Liver (tissue), 9 donors: Measurements from ENCODE around the gene PLA2G3. TPM values are rescaled to one million over a fixed set of nuclear protein-coding genes. Genes with fewer than 3 reads are reported as not detected.

ENCODE experiments used
- DNase-seq: peaks from one replicate; pipeline ENCODE4 v3.0.0-alpha.2; 2017; ENCODE audit warnings: low spot score
- H3K27ac ChIP-seq, 2 donors: one replicate each; pipeline ENCODE4 v1.7.0; 2013; ENCODE audit warnings: inconsistent platforms in 2 of 2, low read length in 2 of 2, control low read depth in 1 of 2, low read depth in 1 of 2, mild to moderate bottlenecking in 1 of 2
- H3K27me3 ChIP-seq, 4 donors: one replicate each; pipeline versions ENCODE4 v1.6.1 to v1.7.0; 2013; ENCODE audit warnings: low read length in 3 of 4, inconsistent platforms in 1 of 4, mild to moderate bottlenecking in 1 of 4, moderate library complexity in 1 of 4; ENCODE audit not compliant: control insufficient read depth in 4 of 4, insufficient read depth in 4 of 4
- H3K36me3 ChIP-seq, 4 donors: one replicate each; pipeline versions ENCODE4 v1.6.1 to v1.7.0; 2013; ENCODE audit warnings: low read length in 3 of 4, mild to moderate bottlenecking in 3 of 4, low read depth in 1 of 4, moderate library complexity in 1 of 4; ENCODE audit not compliant: control insufficient read depth in 4 of 4, insufficient read depth in 3 of 4
- H3K4me1 ChIP-seq, 4 donors: one replicate each; pipeline versions ENCODE4 v1.6.1 to v1.7.0; 2013; ENCODE audit warnings: low read length in 3 of 4, mild to moderate bottlenecking in 3 of 4, moderate library complexity in 1 of 4; ENCODE audit not compliant: control insufficient read depth in 4 of 4, insufficient read depth in 4 of 4
- H3K4me3 ChIP-seq, 3 donors: one replicate each; pipeline versions ENCODE4 v1.6.1 to v1.7.0; 2013; ENCODE audit warnings: low read length in 3 of 3, control low read depth in 1 of 3, low read depth in 1 of 3, mild to moderate bottlenecking in 1 of 3
- H3K9ac ChIP-seq, 2 donors: one replicate each; pipeline ENCODE4 v1.7.0; 2013; ENCODE audit warnings: low read length in 2 of 2, mild to moderate bottlenecking in 2 of 2, moderate library complexity in 2 of 2, control low read depth in 1 of 2, low read depth in 1 of 2
- H3K9me3 ChIP-seq, 4 donors: one replicate each; pipeline versions ENCODE4 v1.6.1 to v1.7.0; 2013; ENCODE audit warnings: low read length in 3 of 4; ENCODE audit not compliant: control insufficient read depth in 4 of 4
- FOXA1 ChIP-seq: IDR thresholded peaks from 2 replicates; pipeline ENCODE4 v1.6.1; 2016; ENCODE audit warnings: antibody characterized with exemption
- FOXA2 ChIP-seq: IDR thresholded peaks from 2 replicates; pipeline ENCODE4 v1.6.1; 2016; ENCODE audit warnings: antibody characterized with exemption
- GABPA ChIP-seq, 2 donors: IDR thresholded peaks in 1 of 2; conservative IDR thresholded peaks in 1 of 2; 2 replicates each; pipeline ENCODE4 v1.6.1; 2016; ENCODE audit warnings: antibody characterized with exemption in 2 of 2, mild to moderate bottlenecking in 1 of 2, moderate library complexity in 1 of 2
- HNF4G ChIP-seq: IDR thresholded peaks from 2 replicates; pipeline ENCODE4 v1.6.1; 2016; ENCODE audit warnings: antibody characterized with exemption
- JUND ChIP-seq, 2 donors: IDR thresholded peaks; 2 replicates each; pipeline ENCODE4 v1.6.1; 2016; ENCODE audit warnings: antibody characterized with exemption in 2 of 2
- NR2F2 ChIP-seq: IDR thresholded peaks from 2 replicates; pipeline ENCODE4 v1.6.1; 2016; ENCODE audit warnings: antibody characterized with exemption
- RAD21 ChIP-seq, 2 donors: IDR thresholded peaks; 2 replicates each; pipeline ENCODE4 v1.6.1; 2016; ENCODE audit warnings: antibody characterized with exemption in 2 of 2, mild to moderate bottlenecking in 2 of 2
- RXRA ChIP-seq, 2 donors: IDR thresholded peaks; 2 replicates each; pipeline ENCODE4 v1.6.1; 2017 to 2018; ENCODE audit warnings: antibody characterized with exemption in 2 of 2, mild to moderate bottlenecking in 1 of 2
- SP1 ChIP-seq: IDR thresholded peaks from 2 replicates; pipeline ENCODE4 v1.6.1; 2018; ENCODE audit warnings: antibody characterized with exemption, mild to moderate bottlenecking
- YY1 ChIP-seq: IDR thresholded peaks from 2 replicates; pipeline ENCODE4 v1.6.1; 2016; ENCODE audit warnings: antibody characterized with exemption, mild to moderate bottlenecking
- WGBS: extraction: QIAGEN DNeasy Blood & Tissue Kit; methylation state at CpG from one replicate; pipeline ENCODE4 v1.1.7; 2013; 5-methylcytosine and 5-hydroxymethylcytosine counted together
- polyA plus RNA-seq, 2 donors: library from polyadenylated mRNA; stranded (reverse) in 1 of 2; unstranded in 1 of 2; fragments of 200-250 nt in 1 of 2; fragments of >200 nt in 1 of 2; fragmentation: Nextera tagmentation in 1 of 2; extraction: Ambion mirVana in 1 of 2; gene quantifications; one replicate each; pipeline versions ENCODE4 v1.2.1 to v1.2.3, GENCODE V29; 2013 to 2015
- total RNA-seq, 2 donors: library from RNA; depleted of rRNA; stranded (reverse); fragments of >200 nt; gene quantifications; one replicate each; pipeline ENCODE4 v1.2.3, GENCODE V29; 2014
- TF ChIP-seq, protein P1 (sequence below): IDR thresholded peaks from 2 replicates; pipeline ENCODE4 v1.6.1; 2016; ENCODE audit warnings: antibody characterized with exemption, mild to moderate bottlenecking
- TF ChIP-seq, protein P2 (sequence below): IDR thresholded peaks from 2 replicates; pipeline ENCODE4 v1.6.1; 2016; ENCODE audit warnings: antibody characterized with exemption
- TF ChIP-seq, protein P3 (sequence below): IDR thresholded peaks from 2 replicates; pipeline ENCODE4 v1.6.1; 2016; ENCODE audit warnings: antibody characterized with exemption
- TF ChIP-seq, protein P4 (sequence below): IDR thresholded peaks from 2 replicates; pipeline ENCODE4 v1.6.1; 2016; ENCODE audit warnings: antibody characterized with exemption
- donor health status: healthy.
- donor health status: healthy.
- donor health status: healthy.
- donor health status: healthy.
- donor health status: healthy.

Gene PLA2G3
- total and polyA plus RNA-seq, 4 donors, result not detected

DNA sequence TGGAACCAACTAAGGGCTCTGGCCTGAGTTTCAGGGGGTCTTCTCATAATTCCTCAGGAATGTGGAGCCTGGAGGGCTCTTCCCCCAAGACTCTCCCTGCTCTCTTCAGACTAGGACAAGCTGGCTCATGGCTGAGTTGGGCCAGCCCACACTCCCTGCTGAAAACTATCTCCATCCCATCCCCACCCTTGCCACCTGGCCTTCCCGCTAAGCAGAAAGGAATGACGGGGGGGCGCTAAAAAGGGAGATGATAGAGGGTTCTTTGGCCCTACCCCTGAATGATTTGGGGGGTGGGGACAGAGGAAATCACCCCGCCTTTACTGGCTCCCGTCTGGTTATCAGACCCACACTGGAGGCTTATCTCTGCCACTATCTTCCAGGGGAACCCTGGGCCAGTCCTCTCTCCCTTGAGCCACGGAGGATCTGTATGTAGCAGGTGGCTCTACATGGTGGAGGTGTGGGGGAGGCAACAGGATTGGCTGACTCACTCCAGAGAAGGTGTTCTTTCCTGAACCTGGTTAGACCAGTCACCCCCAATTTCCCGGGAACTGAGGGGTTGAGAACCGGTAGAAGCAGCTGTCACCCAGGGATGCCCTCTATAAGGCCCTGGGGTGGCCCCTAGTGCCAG is 53.5 kb downstream of the PLA2G3 start:
- DNase-seq, result peak; percentile 36
- H3K27ac ChIP-seq, result no peak overlapping the region
- H3K4me1 ChIP-seq, result peaks cover 0 to 16% (median 9%) of the 10 kb centered on the region in 4 donors
- WGBS, result 85% methylated on average over 8 of the region's 8 CpGs
- H3K27me3 ChIP-seq, result no peaks in the 10 kb centered on the region
- H3K9me3 ChIP-seq, result no peaks in the 10 kb centered on the region
- TF ChIP-seq SP1 (no peak), HNF4G (no peak), RXRA (IDR thresholded peaks at IDR 0.05) (no peak)
- no peak overlapping the region for H3K4me3 ChIP-seq
- H3K9ac ChIP-seq, result no peak overlapping the region
- H3K36me3 ChIP-seq, result peaks cover 0 to 3% (median 1%) of the 10 kb centered on the region in 4 donors

GRCh38 chr22:31085928-31086327 is 54.4 kb downstream of the PLA2G3 start:
- no peak overlapping the region for H3K9ac ChIP-seq
- H3K27me3 ChIP-seq, result no peaks in the 10 kb centered on the region
- DNase-seq, result peak; percentile 27
- WGBS, result 85% methylated on average over 3 of the region's 3 CpGs
- peaks cover 3 to 25% (median 13%) of the 10 kb centered on the region in 4 donors for H3K4me1 ChIP-seq
- peak overlapping the region in 1 of 2 donors; percentile 82 for H3K27ac ChIP-seq
- no peaks in the 10 kb centered on the region for H3K36me3 ChIP-seq
- TF ChIP-seq NR2F2, result no peak
- no peak for TF ChIP-seq RAD21 (IDR thresholded peaks at IDR 0.05)
- no peak for TF ChIP-seq FOXA2
- no peak for TF ChIP-seq SP1
- TF ChIP-seq, protein P1, sequence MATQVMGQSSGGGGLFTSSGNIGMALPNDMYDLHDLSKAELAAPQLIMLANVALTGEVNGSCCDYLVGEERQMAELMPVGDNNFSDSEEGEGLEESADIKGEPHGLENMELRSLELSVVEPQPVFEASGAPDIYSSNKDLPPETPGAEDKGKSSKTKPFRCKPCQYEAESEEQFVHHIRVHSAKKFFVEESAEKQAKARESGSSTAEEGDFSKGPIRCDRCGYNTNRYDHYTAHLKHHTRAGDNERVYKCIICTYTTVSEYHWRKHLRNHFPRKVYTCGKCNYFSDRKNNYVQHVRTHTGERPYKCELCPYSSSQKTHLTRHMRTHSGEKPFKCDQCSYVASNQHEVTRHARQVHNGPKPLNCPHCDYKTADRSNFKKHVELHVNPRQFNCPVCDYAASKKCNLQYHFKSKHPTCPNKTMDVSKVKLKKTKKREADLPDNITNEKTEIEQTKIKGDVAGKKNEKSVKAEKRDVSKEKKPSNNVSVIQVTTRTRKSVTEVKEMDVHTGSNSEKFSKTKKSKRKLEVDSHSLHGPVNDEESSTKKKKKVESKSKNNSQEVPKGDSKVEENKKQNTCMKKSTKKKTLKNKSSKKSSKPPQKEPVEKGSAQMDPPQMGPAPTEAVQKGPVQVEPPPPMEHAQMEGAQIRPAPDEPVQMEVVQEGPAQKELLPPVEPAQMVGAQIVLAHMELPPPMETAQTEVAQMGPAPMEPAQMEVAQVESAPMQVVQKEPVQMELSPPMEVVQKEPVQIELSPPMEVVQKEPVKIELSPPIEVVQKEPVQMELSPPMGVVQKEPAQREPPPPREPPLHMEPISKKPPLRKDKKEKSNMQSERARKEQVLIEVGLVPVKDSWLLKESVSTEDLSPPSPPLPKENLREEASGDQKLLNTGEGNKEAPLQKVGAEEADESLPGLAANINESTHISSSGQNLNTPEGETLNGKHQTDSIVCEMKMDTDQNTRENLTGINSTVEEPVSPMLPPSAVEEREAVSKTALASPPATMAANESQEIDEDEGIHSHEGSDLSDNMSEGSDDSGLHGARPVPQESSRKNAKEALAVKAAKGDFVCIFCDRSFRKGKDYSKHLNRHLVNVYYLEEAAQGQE, result no peak
- TF ChIP-seq, protein P2, sequence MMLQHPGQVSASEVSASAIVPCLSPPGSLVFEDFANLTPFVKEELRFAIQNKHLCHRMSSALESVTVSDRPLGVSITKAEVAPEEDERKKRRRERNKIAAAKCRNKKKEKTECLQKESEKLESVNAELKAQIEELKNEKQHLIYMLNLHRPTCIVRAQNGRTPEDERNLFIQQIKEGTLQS, result no peak
- TF ChIP-seq, protein P3, sequence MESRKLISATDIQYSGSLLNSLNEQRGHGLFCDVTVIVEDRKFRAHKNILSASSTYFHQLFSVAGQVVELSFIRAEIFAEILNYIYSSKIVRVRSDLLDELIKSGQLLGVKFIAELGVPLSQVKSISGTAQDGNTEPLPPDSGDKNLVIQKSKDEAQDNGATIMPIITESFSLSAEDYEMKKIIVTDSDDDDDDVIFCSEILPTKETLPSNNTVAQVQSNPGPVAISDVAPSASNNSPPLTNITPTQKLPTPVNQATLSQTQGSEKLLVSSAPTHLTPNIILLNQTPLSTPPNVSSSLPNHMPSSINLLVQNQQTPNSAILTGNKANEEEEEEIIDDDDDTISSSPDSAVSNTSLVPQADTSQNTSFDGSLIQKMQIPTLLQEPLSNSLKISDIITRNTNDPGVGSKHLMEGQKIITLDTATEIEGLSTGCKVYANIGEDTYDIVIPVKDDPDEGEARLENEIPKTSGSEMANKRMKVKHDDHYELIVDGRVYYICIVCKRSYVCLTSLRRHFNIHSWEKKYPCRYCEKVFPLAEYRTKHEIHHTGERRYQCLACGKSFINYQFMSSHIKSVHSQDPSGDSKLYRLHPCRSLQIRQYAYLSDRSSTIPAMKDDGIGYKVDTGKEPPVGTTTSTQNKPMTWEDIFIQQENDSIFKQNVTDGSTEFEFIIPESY, result no peak
- TF ChIP-seq, protein P4, sequence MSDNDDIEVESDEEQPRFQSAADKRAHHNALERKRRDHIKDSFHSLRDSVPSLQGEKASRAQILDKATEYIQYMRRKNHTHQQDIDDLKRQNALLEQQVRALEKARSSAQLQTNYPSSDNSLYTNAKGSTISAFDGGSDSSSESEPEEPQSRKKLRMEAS, result no peak
- TF ChIP-seq JUND (IDR thresholded peaks at IDR 0.05), result no peak
- no peak for TF ChIP-seq YY1
- H3K9me3 ChIP-seq, result no peaks in the 10 kb centered on the region
- H3K4me3 ChIP-seq, result no peak overlapping the region

DNA sequence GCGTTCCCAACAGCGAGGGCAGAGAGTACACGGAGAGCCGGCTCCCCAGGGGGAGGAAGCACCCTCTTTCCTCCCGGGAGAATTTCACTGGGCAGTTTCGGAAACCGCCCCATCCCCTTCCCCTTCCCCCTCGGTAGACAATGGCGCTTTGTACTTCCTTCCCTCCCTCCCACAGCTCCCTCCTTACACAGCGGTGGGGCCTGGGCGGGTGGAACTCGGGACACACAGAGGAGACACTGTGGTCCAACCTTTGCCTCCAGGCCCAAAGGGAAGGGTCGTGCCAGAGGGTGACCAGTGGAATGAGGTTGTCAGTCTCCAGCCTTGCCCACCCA is 54.8 kb downstream of the PLA2G3 start:
- Histone ChIP-seq H3K9me3 (no peaks in the 10 kb centered on the region), H3K36me3 (no peaks in the 10 kb centered on the region), H3K27ac (peak overlapping the region; percentile 3 to 82), H3K9ac (peak overlapping the region in 1 of 2 donors; percentile 76), H3K4me1 (peaks cover 3 to 28% (median 14%) of the 10 kb centered on the region in 4 donors), H3K4me3 (peak overlapping the region in 2 of 3 donors; percentile 61 to 75), H3K27me3 (no peaks in the 10 kb centered on the region)
- TF ChIP-seq, protein P4, result no peak
- TF ChIP-seq RAD21 (IDR thresholded peaks at IDR 0.05) (no peak), SP1 (no peak), FOXA1 (no peak), HNF4G (no peak), YY1 (no peak), NR2F2 (no peak), GABPA (IDR thresholded peaks at IDR 0.05 in 1 of 2, conservative IDR thresholded peaks at IDR 0.05 in 1 of 2) (no peak)
- TF ChIP-seq, protein P3, result no peak
- TF ChIP-seq, protein P2, result no peak
- no peak for DNase-seq
- 30% methylated on average over 13 of the region's 13 CpGs for WGBS
